GM12878 (cell line): ENCODE measurements around the gene ZNF710. TPM values are rescaled to one million over a fixed set of nuclear protein-coding genes. Genes with fewer than 3 reads are reported as not detected.

ENCODE experiments used
- ATAC-seq: fragments of 200-7000 bp; cut with Tn5 transposase; 3 replicates; pipeline ENCODE4 v1.9.1; 2020; ENCODE audit warnings: mild to moderate bottlenecking, moderate library complexity
- BruUV-seq: library from RNA; stranded (reverse); fragments of 400-500 nt; replicated peaks from 2 replicates; lab custom pipeline; 2021; lab: Mats Ljungman, UMichigan
- CTCF ChIA-PET: fragments of 300-600 bp; sonication (Branson Sonifier 250); formaldehyde crosslinking; extraction: SDS; loops from one replicate; lab custom pipeline; 2021; ENCODE audit warnings: inconsistent platforms; lab: Yijun Ruan, JAX
- POLR2A ChIA-PET: fragments of 350-600 bp; formaldehyde crosslinking; extraction: SDS; loops from one replicate; lab custom pipeline; 2021; ENCODE audit warnings: inconsistent platforms; lab: Charles Lee
- RAD21 ChIA-PET: fragments of 300-600 bp; sonication (Branson Sonifier 250); formaldehyde crosslinking; loops from one replicate; lab custom pipeline; 2023; ENCODE audit warnings: antibody characterized with exemption; ENCODE audit not compliant: unreplicated experiment; lab: Charles Lee
- SMC1A ChIA-PET: fragments of 300-600 bp; sonication (Branson Sonifier 250); formaldehyde crosslinking; loops from one replicate; lab custom pipeline; 2023; ENCODE audit not compliant: unreplicated experiment, uncharacterized antibody; lab: Charles Lee
- DNase-seq: peaks from one replicate; pipeline ENCODE4 v3.0.0-alpha.2; 2011; ENCODE audit warnings: low read depth, low spot score
- FAIRE-seq: peaks from 3 replicates; lab custom pipeline; 2011; peaks lifted over from hg19 to GRCh38; lab: Jason Lieb, UNC
- H2AFZ ChIP-seq: 2 replicates; pipeline ENCODE4 v1.6.0; 2011; ENCODE audit warnings: low read depth, low read length, control low read depth; ENCODE audit not compliant: control insufficient read depth
- H3K27ac ChIP-seq: 2 replicates; pipeline ENCODE4 v1.5.1; 2011; ENCODE audit warnings: control low read depth; ENCODE audit not compliant: control insufficient read depth, insufficient read depth
- H3K27me3 ChIP-seq, 2 experiments: replicated peaks in 1 of 2; 2 replicates each; pipeline versions ENCODE4 v1.6.0 to v1.6.1; 2011; ENCODE audit warnings: low read length in 1 of 2; ENCODE audit not compliant: control insufficient read depth in 2 of 2, insufficient read depth in 2 of 2
- H3K36me3 ChIP-seq, 2 experiments: 2 replicates each; pipeline ENCODE4 v1.5.1; 2011; ENCODE audit warnings: low read length in 1 of 2; ENCODE audit not compliant: control insufficient read depth in 2 of 2, insufficient read depth in 2 of 2
- H3K4me1 ChIP-seq: 2 replicates; pipeline ENCODE4 v1.6.1; 2011; ENCODE audit warnings: mild to moderate bottlenecking, low read length, moderate library complexity, mixed read lengths; ENCODE audit not compliant: control insufficient read depth, insufficient read depth
- H3K4me2 ChIP-seq: 2 replicates; pipeline ENCODE4 v1.6.0; 2011; ENCODE audit warnings: control low read depth; ENCODE audit not compliant: control insufficient read depth, insufficient read depth
- H3K4me3 ChIP-seq: fragments of 200-600 bp; sonication (generic); 2 replicates; pipeline ENCODE4 v1.5.1; 2016
- H3K79me2 ChIP-seq: 2 replicates; pipeline ENCODE4 v1.6.0; 2011; ENCODE audit warnings: low read length; ENCODE audit not compliant: control insufficient read depth, insufficient read depth
- H3K9ac ChIP-seq: 2 replicates; pipeline ENCODE4 v1.8.0; 2011; ENCODE audit warnings: low read length, control low read depth, mixed read lengths; ENCODE audit not compliant: control insufficient read depth, insufficient read depth
- H3K9me3 ChIP-seq: replicated peaks from 3 replicates; pipeline ENCODE4 v1.5.1; 2011; ENCODE audit warnings: mild to moderate bottlenecking, low read length; ENCODE audit not compliant: control insufficient read depth, insufficient read depth
- H4K20me1 ChIP-seq: 2 replicates; pipeline ENCODE4 v1.6.0; 2011; ENCODE audit not compliant: control insufficient read depth, insufficient read depth
- ASH2L ChIP-seq: fragments of 300-600, 200-600 bp; sonication (generic); IDR thresholded peaks from 2 replicates; pipeline ENCODE4 v1.6.1; 2017; ENCODE audit warnings: low read depth, mild to moderate bottlenecking, borderline replicate concordance
- CEBPB ChIP-seq, 2 experiments: fragments of 150-350 bp in 1 of 2; IDR thresholded peaks; 2 replicates each; pipeline ENCODE4 v1.6.1; 2012 to 2014; ENCODE audit warnings: low read depth in 2 of 2, low read length in 2 of 2, borderline replicate concordance in 1 of 2, inconsistent platforms in 1 of 2
- EGR1 ChIP-seq, 2 experiments: IDR thresholded peaks; 1 replicate in 1 of 2; 2 replicates in 1 of 2; pipeline ENCODE4 v1.6.1; 2011 to 2012; ENCODE audit warnings: low read depth in 2 of 2, low read length in 2 of 2, borderline replicate concordance in 1 of 2, mild to moderate bottlenecking in 1 of 2, moderate library complexity in 1 of 2
- EZH2 ChIP-seq: IDR thresholded peaks from 2 replicates; pipeline ENCODE4 v1.6.1; 2012; ENCODE audit warnings: low read depth, mild to moderate bottlenecking, control low read depth, inconsistent platforms, low read length, borderline replicate concordance; ENCODE audit not compliant: control insufficient read depth
- FOS ChIP-seq: IDR thresholded peaks from 3 replicates; pipeline ENCODE4 v1.6.1; 2011; ENCODE audit warnings: borderline replicate concordance; ENCODE audit not compliant: insufficient read length; ENCODE audit errors: extremely low read depth
- FOXK2 ChIP-seq: fragments of 450-650 bp; IDR thresholded peaks from 2 replicates; pipeline ENCODE4 v1.6.1; 2017; ENCODE audit warnings: mild to moderate bottlenecking, moderate library complexity
- KLF5 ChIP-seq: fragments of 450-650 bp; IDR thresholded peaks from 2 replicates; pipeline ENCODE4 v1.6.1; 2014; ENCODE audit warnings: mild to moderate bottlenecking; ENCODE audit not compliant: partially characterized antibody
- MTA2 ChIP-seq: fragments of 450-650 bp; IDR thresholded peaks from 2 replicates; pipeline ENCODE4 v1.6.1; 2016; ENCODE audit warnings: low read depth, mild to moderate bottlenecking, moderate library complexity
- MTA3 ChIP-seq: IDR thresholded peaks from 2 replicates; pipeline ENCODE4 v1.6.1; 2012; ENCODE audit warnings: low read length, inconsistent platforms, borderline replicate concordance
- POU2F2 ChIP-seq: IDR thresholded peaks from 3 replicates; pipeline ENCODE4 v1.6.1; 2011; ENCODE audit warnings: low read depth, mild to moderate bottlenecking, low read length, borderline replicate concordance
- RUNX3 ChIP-seq: IDR thresholded peaks from 2 replicates; pipeline ENCODE4 v1.6.1; 2012; ENCODE audit warnings: low read length, inconsistent platforms
- SIX5 ChIP-seq: IDR thresholded peaks from 2 replicates; pipeline ENCODE4 v1.6.1; 2011; ENCODE audit warnings: mild to moderate bottlenecking, low read depth, low read length, moderate library complexity; ENCODE audit not compliant: severe bottlenecking
- SMAD1 ChIP-seq: fragments of 450-650 bp; IDR thresholded peaks from 2 replicates; pipeline ENCODE4 v1.6.1; 2018; ENCODE audit warnings: mild to moderate bottlenecking, low read depth; ENCODE audit not compliant: partially characterized antibody
- SMARCA5 ChIP-seq: fragments of 450-650 bp; IDR thresholded peaks from 2 replicates; pipeline ENCODE4 v1.6.1; 2017; ENCODE audit warnings: mild to moderate bottlenecking
- WRNIP1 ChIP-seq: IDR thresholded peaks from 2 replicates; pipeline ENCODE4 v1.6.1; 2011; ENCODE audit warnings: low read depth, low read length, improper control_type of control experiment, borderline replicate concordance
- ZNF274 ChIP-seq: IDR thresholded peaks from one replicate; pipeline ENCODE4 v1.8.0; 2011; ENCODE audit not compliant: insufficient read length, insufficient read depth
- WGBS: methylation state at CpG from one replicate; pipeline ENCODE4 v1.1.6; 2016; ENCODE audit warnings: low lambda C conversion rate; ENCODE audit not compliant: insufficient replicate concordance, insufficient coverage; ENCODE audit errors: missing lambda C conversion rate; 5-methylcytosine and 5-hydroxymethylcytosine counted together
- in situ Hi-C: fragments of 300-500 bp; cut with MboI; formaldehyde crosslinking; loops from 9 replicates; pipeline ENCODE4 v1.14.3; 2018; ENCODE audit warnings: mixed read lengths
- intact Hi-C: fragments of 100-400 bp; cut with micrococcal nuclease; formaldehyde crosslinking; loops from one replicate; pipeline ENCODE4 v1.14.2; 2022; ENCODE audit not compliant: unreplicated experiment
- polyA plus RNA-seq, 11 experiments: library from polyadenylated mRNA; depleted of rRNA in 4 of 11; unstranded in 6 of 11; stranded (reverse) in 5 of 11; fragments of >200 nt; fragmentation: Nextera tagmentation in 4 of 11; fragmentation: Illumina TruSeq in 1 of 11; extraction: Ambion mirVana in 4 of 11; extraction: Trizol in 1 of 11; gene quantifications; 1 replicate in 1 of 11; 2 replicates in 10 of 11; pipeline versions ENCODE4 v1.2.1 to v1.2.3, GENCODE V29; 2011 to 2016; ENCODE audit warnings: inconsistent platforms in 2 of 11, missing spikeins in 2 of 11, low read depth in 1 of 11
- total RNA-seq, 4 experiments: library from RNA; depleted of rRNA in 3 of 4; stranded (reverse); fragments of >200 nt in 3 of 4; fragmentation: Illumina TruSeq in 1 of 4; extraction: Trizol in 1 of 4; gene quantifications; 2 replicates each; pipeline versions ENCODE4 v1.2.1 to v1.2.3, GENCODE V29; 2013 to 2021
- TF ChIP-seq, protein P1 (sequence below): IDR thresholded peaks from 2 replicates; pipeline ENCODE4 v1.6.1; 2011; ENCODE audit warnings: borderline replicate concordance, low read depth, mild to moderate bottlenecking, moderate library complexity, low read length; ENCODE audit not compliant: insufficient read depth, poor library complexity, severe bottlenecking
- TF ChIP-seq, protein P2 (sequence below): fragments of 450-650 bp; IDR thresholded peaks from 2 replicates; pipeline ENCODE4 v1.6.1; 2016; ENCODE audit warnings: mild to moderate bottlenecking
- TF ChIP-seq, protein P3 (sequence below): IDR thresholded peaks from 2 replicates; pipeline ENCODE4 v1.6.1; 2011; ENCODE audit warnings: low read depth, mild to moderate bottlenecking, low read length, moderate library complexity, borderline replicate concordance; ENCODE audit errors: extremely low read depth

Gene ZNF710
- total and polyA plus RNA-seq, 10 of the 15 experiments (the other 5 are each of a cell fraction or from before 2014, with no cell fraction given): 1.4 to 43.5 (median 9.8) TPM

DNA sequence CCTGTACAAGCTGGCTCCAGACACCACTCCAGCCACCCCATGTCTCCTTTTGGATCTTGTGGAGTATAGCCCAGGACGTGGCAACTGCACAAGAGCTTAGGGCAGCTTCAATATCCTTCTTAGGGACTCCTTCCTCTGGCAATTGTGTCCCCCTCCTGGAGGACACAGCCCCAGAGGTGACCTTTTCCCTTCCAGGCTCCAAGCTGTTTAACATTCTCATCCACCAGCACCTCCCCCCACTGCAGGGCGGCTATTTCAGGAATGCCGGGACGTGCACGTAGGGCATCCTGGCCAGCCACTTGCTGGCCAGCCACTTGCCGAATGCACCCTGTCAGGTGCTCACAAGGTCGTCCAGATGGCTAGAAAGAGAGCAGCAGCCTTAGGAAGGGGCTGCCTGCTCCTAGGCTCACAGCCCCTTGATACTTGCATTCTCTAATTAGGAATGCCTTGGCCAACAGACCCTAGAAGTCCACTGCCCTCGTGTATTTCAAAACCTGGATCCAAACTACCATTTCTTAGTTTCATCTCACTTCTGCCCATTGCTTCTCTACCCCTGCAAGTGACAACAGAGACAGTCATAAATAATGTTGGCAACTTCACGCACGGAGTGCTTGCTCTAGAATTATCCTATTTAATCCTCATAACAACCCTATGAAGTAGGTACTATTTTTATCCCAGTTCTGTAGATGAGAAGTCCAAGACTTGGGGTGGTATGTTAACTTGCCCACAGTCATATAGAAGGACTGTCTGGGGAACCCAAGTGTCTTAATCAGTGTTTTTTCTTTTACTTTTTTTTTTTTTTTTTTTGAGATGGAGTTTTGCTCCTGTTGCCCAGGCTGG lies 125.7 kb downstream of the ZNF710 start (continued):
- TF ChIP-seq, protein P1, sequence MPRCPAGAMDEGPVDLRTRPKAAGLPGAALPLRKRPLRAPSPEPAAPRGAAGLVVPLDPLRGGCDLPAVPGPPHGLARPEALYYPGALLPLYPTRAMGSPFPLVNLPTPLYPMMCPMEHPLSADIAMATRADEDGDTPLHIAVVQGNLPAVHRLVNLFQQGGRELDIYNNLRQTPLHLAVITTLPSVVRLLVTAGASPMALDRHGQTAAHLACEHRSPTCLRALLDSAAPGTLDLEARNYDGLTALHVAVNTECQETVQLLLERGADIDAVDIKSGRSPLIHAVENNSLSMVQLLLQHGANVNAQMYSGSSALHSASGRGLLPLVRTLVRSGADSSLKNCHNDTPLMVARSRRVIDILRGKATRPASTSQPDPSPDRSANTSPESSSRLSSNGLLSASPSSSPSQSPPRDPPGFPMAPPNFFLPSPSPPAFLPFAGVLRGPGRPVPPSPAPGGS: no peak
- no peak for TF ChIP-seq KLF5
- TF ChIP-seq MTA3: no peak
- no peak for TF ChIP-seq EZH2

DNA sequence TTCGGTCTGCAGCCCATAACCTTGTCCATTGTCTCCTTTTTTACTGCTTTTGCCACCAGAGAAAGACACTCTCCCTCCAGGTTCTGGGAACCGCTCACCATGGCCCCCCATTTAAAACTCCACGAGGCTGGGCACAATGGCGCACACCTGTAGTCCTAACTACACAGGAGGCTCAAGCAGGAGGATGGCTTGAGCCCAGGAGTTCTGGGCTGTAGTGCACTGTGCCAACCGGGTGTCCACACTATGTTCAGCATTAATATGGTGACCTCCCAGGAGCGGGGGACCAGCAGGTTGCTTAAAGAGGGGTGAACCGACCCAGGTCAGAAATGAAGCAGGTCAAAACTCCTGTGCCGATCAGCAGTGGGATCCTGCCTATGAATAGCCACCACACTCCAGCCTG lies 129.2 kb downstream of the ZNF710 start:
- CTCF ChIA-PET: no interaction called here

More for the DNA sequence above, 129.2 kb downstream of the ZNF710 start:
- intact Hi-C loops: no loop called here
- Histone ChIP-seq H3K9me3 (no peaks in the 10 kb centered on the region), H3K79me2 (no peaks in the 10 kb centered on the region), H3K4me1 (peaks cover 3% of the 10 kb centered on the region; the same call in 1 of the 2 replicates), H3K4me3 (no peak overlapping the region), H3K27ac (no peak overlapping the region), H3K4me2 (no peak overlapping the region), H2AFZ (no peak overlapping the region), H3K9ac (no peak overlapping the region), H4K20me1 (no peaks in the 10 kb centered on the region), H3K27me3 (no peaks in the 10 kb centered on the region), H3K36me3 (no peaks in the 10 kb centered on the region)
- DNase-seq: no peak
- FAIRE-seq: no peak
- BruUV-seq: no TSS peak
- ChIA-PET POLR2A (no interaction called here), RAD21 (no interaction called here), SMC1A (no interaction called here)
- in situ Hi-C loops: no loop called here
- no peak for TF ChIP-seq POU2F2
- no peak for TF ChIP-seq ZNF274
- TF ChIP-seq FOXK2: no peak
- TF ChIP-seq EGR1 (IDR thresholded peaks at IDR 0.05; ENCODE audit: borderline replicate concordance in 1 of 2, low read depth in 2 of 2, low read length in 2 of 2): no peak
- TF ChIP-seq SMAD1: no peak
- TF ChIP-seq, protein P2, sequence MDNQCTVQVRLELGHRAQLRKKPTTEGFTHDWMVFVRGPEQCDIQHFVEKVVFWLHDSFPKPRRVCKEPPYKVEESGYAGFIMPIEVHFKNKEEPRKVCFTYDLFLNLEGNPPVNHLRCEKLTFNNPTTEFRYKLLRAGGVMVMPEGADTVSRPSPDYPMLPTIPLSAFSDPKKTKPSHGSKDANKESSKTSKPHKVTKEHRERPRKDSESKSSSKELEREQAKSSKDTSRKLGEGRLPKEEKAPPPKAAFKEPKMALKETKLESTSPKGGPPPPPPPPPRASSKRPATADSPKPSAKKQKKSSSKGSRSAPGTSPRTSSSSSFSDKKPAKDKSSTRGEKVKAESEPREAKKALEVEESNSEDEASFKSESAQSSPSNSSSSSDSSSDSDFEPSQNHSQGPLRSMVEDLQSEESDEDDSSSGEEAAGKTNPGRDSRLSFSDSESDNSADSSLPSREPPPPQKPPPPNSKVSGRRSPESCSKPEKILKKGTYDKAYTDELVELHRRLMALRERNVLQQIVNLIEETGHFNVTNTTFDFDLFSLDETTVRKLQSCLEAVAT: no peak
- TF ChIP-seq SMARCA5: no peak
- TF ChIP-seq ASH2L: no peak
- no peak for TF ChIP-seq CEBPB (IDR thresholded peaks at IDR 0.05; ENCODE audit: borderline replicate concordance in 1 of 2, low read depth in 2 of 2, low read length in 2 of 2)
- no peak for TF ChIP-seq WRNIP1
- TF ChIP-seq, protein P3, sequence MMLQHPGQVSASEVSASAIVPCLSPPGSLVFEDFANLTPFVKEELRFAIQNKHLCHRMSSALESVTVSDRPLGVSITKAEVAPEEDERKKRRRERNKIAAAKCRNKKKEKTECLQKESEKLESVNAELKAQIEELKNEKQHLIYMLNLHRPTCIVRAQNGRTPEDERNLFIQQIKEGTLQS: no peak
- TF ChIP-seq RUNX3: no peak
- TF ChIP-seq SIX5: no peak
- TF ChIP-seq MTA2: no peak
- no peak for TF ChIP-seq FOS
- ATAC-seq: no peak
- WGBS: 69% methylated on average over 8 of the region's 8 CpGs
